Choroid plexus epithelial cell (primary cell): ENCODE data around the gene SRF.
A peak's percentile ranks its signal among the peaks of the same experiment; 100 is the strongest.

Source experiments
- DNase-seq: peaks from one replicate; pipeline ENCODE4 v3.0.0-alpha.2; 2010; ENCODE audit warnings: low read depth
- H3K4me3 ChIP-seq: 2 replicates; pipeline ENCODE4 v1.5.1; 2011; ENCODE audit warnings: low read depth, mild to moderate bottlenecking, control low read depth, low read length, moderate library complexity
- CTCF ChIP-seq: conservative IDR thresholded peaks from 2 replicates; pipeline ENCODE4 v1.5.1; 2011; ENCODE audit warnings: low read depth, mild to moderate bottlenecking, control low read depth, inconsistent platforms, low read length, moderate library complexity

Gene SRF

GRCh38 chr6:43178951-43179830 lies 8.1 kb downstream of the SRF start:
- no peak for TF ChIP-seq CTCF
- H3K4me3 ChIP-seq, result no peak overlapping the region
- no peak for DNase-seq

GRCh38 chr6:43180058-43180457 lies 9.0 kb downstream of the SRF start:
- no peak overlapping the region for H3K4me3 ChIP-seq
- no peak for DNase-seq
- no peak for TF ChIP-seq CTCF

GRCh38 chr6:43180985-43181384 lies 9.9 kb downstream of the SRF start:
- DNase-seq, result no peak
- no peak for TF ChIP-seq CTCF
- H3K4me3 ChIP-seq, result no peak overlapping the region

- TF ChIP-seq CTCF, result no peak
- no peak for DNase-seq
These were observed 10.5 kb downstream of the SRF start for GRCh38 chr6:43181621-43181941.

GRCh38 chr6:43181942-43182860 lies 11.1 kb downstream of the SRF start, which contains the start of gene CUL9:
CUL9 (plus strand) TSS chr6:43182196; CDS start chr6:43184311, 2,115 bp downstream.
- no peak for TF ChIP-seq CTCF
- peak; percentile 76 for DNase-seq
- peak within 1 kb of the TSS; percentile 90 for H3K4me3 ChIP-seq

More at GRCh38 chr6:43181621-43181941, 10.5 kb downstream of the SRF start:
- H3K4me3 ChIP-seq, result peak overlapping the region; percentile 90

- no peak overlapping the region for H3K4me3 ChIP-seq
- no peak for DNase-seq
- TF ChIP-seq CTCF, result no peak
These were observed 12.4 kb downstream of the SRF start for GRCh38 chr6:43183441-43183840.
